NK-92 treated with Interleukin-12 subunit alpha and Interleukin-12 subunit beta, amount 100 ng/mL, for 24 hours (cell line): Measurements from ENCODE around the gene M1AP.

Source experiments
- DNase-seq: peaks from one replicate; lab custom pipeline; 2025; lab: John Stamatoyannopoulos, UW

Gene M1AP, protein sequence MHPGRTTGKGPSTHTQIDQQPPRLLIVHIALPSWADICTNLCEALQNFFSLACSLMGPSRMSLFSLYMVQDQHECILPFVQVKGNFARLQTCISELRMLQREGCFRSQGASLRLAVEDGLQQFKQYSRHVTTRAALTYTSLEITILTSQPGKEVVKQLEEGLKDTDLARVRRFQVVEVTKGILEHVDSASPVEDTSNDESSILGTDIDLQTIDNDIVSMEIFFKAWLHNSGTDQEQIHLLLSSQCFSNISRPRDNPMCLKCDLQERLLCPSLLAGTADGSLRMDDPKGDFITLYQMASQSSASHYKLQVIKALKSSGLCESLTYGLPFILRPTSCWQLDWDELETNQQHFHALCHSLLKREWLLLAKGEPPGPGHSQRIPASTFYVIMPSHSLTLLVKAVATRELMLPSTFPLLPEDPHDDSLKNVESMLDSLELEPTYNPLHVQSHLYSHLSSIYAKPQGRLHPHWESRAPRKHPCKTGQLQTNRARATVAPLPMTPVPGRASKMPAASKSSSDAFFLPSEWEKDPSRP

DNA sequence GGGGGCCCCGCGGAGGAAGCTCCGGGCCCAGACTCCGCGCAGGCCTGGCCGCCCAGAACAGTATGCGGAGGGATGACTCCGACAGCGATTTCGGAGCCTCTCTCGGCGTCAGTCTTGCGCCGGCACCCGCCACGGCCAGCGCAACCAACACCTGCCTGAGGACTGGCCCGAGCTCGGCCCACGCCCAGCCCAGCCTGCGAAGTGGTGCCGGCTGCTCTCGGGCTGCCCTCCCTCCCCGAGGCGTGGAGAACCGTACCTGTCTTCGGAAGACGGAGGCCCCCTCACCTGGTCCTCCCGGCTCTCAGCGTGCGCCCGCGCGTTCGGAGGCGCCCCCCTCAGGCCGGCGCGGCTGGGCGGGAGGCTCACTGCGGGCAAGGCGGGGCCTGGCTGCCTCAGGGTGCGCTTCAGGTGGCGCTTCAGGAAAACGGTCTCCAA is at the start of gene M1AP:
TSS of gene M1AP (minus strand) at position 322 of the 435 bp plus-strand sequence. CDS start 8,055 bp downstream, outside the sequence.
- DNase-seq: no peak

DNA sequence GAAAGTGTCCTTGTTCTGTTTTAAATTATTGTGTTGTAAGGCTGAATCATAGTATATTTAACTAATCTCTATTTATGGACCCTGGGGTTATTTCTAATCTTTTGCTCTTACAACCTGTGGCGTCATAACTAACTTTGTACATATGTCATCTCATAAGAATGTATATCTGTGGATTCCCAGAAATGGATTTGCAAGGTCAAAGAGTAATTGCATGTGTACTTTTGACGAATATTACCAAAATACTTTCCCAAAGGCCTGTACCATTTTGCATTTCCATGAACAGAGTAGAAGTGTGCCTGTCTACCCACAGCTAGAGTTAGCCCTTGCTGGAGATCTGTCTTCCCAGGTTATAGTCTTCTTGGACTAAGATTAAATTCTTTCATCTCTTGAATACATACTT is 48.7 kb upstream of the M1AP start:
- no peak for DNase-seq

DNA sequence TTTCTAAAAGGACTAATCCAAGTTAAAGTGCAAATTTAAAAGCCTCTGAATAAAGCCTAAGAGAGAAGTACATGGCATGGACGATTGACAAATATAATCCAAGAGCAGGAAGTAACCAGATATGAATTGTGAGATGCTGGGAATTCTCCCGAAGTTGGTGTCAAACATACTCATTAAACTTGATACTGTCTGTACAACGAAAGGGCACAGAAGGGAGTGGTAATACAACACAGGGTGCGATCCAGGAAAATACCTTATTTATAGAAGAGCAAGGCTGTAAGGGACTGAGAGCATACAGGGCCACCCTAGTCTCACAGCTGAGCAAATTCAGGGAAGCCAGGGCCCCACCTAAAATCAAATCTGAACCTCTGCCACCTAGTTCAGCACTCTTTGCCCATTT is 47.5 kb upstream of the M1AP start:
- no peak for DNase-seq

DNA sequence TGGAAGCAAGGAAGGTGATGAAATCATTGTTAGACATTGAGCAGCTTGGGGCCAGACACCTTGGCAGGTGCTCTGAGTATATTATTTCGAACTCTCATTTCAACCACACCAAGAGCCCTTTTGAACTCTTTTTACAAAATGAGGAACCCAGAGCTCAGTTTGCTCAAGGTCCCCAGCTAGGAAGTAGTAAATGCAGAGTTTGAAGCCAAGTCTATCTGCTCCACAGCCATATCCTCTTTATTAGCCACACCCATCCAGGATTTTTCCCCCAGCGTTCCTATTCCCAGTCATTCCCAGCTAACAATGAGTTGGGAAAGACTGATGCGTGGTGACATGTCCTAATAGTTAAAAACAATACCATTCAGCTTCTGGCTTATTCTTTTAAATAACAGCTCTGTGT is 46.2 kb upstream of the M1AP start:
- DNase-seq: no peak

DNA sequence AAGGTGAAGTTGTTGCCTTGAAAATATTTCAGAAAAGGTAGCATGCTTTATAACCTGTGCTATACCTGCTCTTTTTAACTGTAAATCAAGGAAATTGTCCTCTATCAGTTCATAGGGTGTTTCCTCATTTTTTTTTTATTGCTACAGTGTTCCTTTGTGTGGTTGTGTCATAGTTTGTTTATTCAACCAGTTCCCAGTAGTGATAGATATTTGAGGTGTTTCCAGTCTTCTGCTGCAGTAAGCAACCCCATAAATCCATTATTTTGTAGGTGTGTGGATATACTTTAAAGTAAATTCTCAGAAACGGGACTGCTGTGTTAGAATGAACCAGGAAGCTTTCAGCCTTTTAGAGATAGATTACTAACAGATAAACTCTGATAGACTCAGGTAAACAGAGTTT is 45.5 kb upstream of the M1AP start:
- no peak for DNase-seq

DNA sequence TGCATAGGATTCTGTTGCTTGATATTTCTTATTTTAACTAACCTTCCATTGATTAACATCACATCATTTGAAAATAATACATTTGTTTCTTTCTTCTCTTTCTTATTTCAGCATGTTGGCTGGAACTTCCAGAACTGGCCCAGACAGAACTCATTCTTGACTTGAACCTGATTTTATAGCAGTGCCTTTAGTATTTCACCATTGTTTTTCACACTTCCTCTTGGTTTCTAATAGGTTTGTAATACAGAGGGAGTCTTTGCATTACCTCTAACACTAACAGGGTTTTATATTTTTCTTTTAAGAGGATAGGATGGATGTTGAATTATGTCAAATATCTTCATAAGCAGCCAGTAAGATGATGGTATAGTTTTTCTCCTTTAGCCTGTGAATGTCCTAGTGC is 45.1 kb upstream of the M1AP start:
- no peak for DNase-seq

DNA sequence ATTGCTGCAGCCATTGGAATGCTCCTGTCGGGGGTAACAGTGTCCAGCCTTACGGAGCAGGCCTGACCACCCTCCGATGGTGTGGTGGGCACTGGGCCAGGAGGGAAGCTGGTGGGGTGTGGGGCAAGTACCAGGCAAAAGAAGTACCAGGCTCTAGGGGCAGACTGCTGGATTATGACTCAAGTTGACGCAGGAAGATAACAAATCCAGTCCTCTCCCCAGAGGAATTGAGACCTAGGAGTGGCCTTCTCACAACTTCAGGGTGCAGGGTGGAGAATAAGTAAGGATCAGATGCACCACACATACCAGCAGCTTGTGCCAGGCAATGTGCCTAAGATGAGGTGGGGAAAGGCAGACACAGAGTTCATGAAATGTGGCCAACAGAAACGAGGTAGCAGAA is 43.8 kb upstream of the M1AP start:
- DNase-seq: no peak

DNA sequence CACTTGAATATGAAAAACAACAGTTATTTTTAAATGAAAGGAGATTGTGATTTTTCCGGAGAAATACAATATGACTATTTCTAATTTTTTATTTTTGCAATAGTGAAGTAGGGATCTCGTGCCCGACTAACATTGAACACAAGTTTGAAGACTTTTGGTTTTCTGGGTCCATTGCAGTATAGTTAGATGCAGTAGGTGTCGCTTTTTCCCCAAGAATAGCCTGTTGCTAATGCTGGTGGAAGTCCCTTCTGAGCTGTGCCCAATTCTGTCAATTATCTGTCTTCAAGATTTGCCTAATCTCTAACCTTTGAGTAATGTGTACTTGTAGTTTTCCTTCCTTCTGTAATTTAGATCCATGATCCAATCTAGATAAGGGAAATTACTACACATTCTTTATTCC is 42.4 kb upstream of the M1AP start:
- DNase-seq: no peak

DNA sequence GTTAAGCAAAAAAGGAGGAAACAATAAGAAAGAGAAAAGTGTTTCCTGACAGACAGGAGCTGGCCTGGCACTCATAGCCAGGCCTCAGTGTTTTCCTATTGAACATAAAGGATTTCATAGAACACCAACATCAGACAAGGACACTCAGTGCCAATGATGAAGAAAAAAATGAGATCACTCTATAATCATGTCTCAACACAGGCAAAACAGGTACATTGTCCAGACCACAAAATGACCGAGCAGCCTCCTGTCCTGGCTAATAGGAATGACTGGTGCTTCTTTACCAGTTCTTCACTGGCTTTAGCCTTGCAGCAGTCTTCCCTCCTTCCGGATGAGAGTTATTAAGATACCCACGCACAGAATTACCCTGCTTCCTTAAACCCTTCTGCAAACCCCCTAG is 41.5 kb upstream of the M1AP start:
- DNase-seq: no peak

DNA sequence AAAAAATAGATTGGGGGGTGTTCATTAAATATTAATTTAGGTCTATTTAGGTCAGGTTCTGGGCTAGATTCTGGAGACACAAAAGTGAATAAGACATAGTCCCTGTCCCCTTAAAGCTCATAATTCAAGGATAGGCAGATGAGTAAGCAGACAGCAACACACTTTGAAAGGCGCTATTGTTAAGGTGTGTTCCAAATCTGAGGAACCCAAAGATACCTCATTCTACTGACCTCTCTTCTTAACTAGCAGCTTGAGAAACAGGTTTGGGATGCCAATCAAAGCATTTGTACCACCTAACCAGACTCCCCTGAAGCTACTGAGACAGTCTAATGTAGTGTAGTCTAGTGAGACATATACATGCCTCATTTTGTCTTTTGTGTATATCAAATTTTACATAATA is 40.8 kb upstream of the M1AP start:
- DNase-seq: no peak

DNA sequence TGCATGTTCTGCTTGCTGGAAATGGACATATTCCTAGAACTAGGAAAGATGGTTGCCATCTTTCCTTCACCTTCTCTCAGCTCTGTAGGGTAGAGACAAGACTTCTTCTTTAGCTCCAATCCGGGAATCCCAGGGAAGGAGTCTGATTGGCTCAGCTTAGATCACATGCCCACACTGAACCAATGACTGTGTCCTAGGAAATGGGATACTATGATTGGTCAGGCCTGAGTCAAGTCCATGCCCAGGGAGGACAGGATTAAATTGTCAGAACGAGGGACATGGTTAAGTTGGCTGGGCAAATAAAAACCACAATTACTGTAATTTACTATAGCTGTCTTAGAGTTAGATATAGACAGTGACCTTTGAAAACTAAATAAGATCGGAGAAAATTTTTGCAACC is 37.3 kb upstream of the M1AP start:
- no peak for DNase-seq

DNA sequence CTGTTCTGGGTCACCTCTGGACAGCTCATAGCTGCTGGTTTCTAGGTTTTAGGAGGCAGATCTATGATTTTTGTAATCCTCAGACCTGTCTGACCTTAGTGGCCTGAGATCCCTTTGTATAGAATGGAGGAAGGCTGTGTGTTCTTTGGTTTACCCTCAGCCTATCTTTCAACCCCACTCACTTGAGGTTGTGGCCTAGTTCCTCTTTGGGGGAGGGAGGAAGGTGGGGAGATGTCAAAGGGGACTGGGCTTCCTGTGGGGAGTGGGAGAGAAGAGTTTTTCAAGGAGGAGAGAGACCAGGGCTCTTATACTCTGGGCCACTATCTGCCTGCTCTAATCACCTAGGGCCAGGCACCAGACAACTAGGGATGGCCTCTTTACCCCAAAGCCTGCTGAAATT is 34.4 kb upstream of the M1AP start:
- DNase-seq: no peak

DNA sequence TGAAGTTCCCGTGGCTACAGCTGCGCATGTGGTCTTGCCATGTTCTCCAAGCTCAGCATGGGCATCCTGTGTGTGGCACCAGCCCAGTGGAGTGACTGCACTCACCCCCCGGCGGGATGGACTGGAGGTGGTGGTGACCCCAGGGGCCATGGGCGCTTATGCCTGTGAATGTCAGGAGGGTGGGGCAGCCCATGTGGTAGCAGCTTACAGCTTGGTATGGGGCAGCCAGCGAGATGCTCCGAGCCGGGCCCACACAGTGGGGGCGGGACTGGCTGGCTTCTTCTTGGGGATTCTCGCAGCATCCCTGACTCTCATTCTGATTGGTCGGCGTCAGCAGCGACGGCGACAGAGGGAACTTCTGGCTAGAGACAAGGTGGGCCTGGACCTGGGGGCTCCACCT is 31.5 kb upstream of the M1AP start:
- DNase-seq: no peak

DNA sequence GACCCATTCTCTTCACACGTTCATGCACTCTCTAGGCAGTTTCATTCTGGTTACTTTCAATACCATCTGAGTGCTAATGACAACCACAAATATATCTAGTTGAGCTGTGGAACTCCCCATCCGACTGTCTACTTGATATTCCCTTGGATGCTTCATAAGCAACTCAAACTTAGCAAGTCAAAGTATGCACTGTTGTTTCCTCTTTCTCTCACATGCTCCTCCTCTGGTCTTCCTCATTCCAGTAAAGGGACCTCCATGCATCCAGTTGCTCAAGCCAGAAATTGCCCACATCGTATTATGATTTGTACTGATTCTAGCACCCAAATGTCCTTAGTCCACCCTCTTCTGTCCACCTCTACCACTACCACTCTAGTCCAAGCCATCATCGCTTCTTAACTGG is 28.2 kb upstream of the M1AP start:
- no peak for DNase-seq

DNA sequence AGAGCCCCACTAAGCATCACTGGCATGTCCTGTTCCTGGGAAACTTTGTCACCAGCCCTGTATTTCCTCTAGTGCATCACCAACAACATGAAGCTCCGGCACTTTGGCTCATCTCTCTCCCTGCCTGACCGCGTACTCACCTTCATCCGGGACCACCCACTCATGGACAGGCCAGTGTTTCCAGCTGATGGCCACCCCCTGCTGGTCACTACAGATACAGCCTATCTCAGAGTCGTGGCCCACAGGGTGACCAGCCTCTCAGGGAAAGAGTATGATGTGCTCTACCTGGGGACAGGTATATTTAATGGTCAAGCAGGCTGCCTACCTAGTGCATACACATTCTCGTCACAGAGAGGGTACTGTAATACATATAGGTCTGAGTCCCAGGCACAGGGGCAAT is 27.0 kb upstream of the M1AP start:
- DNase-seq: no peak

DNA sequence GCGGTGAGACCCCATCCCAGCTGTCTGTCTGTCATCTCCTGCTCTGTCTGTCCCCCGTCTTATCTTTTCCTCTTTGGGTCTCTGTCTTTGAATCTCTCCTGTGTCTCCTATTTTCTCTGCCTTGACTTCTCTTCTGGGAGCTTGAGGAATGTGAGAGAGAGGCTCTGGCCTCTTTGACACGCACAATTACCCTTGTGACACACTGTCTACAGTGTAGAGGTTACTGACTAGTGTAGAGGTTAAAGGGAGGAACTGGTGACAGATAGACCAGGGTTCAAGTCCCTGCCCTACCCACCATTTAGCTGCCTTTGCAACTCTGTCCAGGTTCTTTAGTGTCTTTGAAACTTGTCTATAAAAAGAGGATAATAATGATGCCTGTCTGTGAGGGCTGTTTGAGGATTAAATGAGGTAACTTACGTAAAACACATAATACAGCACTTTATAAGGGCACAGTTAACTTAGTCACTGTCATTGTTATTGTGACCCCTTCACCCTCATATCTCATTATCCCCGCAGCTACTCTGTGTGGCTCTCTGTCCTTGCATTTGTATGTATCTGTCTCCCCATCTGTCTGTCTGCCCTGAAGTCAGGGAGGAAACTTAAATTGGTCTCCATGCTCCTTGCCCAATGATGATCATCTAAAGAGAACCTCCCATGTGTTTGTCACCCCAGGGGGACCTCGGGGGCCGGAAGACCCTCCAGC is 25.8 kb upstream of the M1AP start:
- DNase-seq: no peak

DNA sequence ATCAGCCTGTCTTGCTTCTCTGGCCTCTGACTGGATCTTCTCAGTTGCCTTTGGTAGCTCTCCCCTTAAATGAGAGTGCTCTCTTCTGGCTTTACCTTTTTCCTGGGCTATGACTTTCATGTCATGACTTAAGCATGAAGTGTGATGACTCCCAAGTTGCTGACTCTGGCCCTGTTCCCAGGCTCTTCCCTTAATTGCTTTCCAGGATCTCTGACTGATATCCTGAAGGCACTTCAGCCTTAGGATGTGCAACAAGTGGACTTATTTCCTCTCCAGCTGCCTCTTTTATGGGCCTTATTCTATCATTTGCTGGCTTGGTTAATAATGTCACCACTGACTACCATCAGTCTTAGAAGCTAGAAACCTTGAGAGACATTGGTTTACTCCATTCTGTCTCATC is 23.3 kb upstream of the M1AP start:
- no peak for DNase-seq

DNA sequence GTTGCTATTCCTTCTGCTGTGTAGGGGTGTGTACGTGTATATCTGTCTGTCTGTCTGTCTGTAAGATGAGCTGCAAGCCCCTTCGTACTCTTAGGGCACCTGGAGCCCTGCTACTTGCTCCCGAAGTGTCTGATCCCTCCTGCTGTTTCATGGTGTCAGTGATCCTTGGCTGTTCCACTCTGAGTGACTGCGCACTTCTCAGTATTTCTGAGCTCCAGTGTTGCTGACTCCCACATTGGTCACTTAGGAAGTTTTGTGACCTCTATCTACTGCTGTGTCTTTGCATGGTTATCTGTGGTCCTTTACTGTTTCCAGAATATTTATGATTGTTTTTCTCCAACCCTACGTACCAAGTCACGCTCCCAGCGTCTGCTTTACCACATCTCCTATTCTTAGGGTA is 22.1 kb upstream of the M1AP start:
- no peak for DNase-seq

DNA sequence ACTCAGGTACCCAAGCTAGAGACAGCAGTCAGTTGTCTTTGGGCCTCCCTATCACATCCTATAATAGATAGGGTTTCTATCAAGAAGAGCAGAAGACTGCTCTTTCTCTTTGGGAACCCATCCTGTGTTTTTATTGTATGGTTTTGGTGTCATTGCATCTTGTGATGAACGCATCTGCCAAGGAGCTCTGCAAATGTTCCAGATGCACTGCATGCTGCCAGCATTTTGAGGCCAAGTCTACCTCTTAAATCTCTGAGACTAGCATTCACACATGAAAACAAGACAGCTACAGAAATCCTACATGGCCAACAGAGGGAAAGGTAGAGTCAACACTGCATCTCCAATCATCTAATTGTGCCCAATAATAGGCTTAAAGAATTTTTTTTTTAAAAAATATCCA is 20.0 kb upstream of the M1AP start:
- no peak for DNase-seq

DNA sequence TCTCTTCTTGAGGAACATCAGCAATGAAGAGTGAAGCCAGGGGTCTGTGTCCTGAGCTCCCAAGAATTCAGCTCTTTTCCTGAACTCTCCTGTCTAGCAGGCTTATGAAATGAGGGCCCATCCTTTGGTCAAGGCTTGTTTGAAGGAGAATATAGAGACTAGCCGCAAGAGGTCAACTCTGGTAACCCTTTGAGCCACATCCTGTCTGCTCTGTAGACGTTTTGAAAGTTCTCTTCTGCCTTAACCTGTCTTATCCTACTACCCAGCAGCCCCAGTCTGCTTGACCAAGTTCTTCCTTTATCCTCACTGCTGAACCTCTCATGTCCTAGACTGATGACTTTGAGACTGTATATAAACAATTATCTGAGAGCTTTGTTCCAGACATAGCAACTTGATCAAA is 11.3 kb upstream of the M1AP start:
- DNase-seq: no peak

DNA sequence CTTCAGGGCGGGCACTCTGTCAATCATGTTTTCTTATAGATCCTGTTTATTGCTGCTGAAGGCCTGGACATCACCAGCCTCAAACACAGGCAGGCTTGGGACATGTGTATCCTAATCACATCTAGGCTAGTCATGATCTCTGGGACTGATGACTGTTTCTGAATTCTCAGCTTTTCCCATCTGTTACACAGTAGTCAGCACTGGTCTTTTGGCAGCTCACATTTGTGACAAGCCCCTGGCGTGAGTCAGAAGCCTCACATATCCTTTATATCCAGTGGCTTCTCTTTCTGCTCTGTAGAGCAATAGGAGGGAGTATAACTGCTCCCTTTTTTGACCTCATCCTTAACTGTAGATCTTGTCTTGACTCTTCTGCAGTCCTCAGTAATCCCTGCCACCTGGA is 10.4 kb upstream of the M1AP start:
- no peak for DNase-seq

DNA sequence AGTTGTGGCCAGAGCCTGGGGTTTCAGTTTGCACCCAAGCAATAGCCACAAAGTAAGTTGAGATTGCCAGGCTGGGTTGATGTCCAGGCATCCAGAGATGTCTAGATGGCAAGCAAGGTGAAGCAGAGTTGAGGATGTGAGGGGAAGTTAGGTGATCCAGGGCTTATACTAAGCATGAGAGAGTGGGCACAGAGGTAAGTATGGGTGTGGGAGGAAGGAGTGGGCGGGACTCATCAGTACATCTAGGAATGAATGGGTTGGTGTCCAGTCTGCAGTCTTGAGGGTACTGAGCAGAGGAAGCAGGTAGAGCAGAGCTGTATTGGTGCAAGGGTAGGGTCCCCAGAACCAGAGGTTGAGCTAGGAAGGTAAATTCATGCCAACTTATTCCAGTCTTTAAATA is 7.4 kb upstream of the M1AP start:
- DNase-seq: no peak
